Fibroblast of peridontal ligament (primary cell): Measurements from ENCODE around the gene SLC30A9.

Experiments
- DNase-seq: peaks from one replicate; pipeline ENCODE4 v3.0.0-alpha.2; 2010; ENCODE audit errors: extremely low read depth

Gene SLC30A9

DNA sequence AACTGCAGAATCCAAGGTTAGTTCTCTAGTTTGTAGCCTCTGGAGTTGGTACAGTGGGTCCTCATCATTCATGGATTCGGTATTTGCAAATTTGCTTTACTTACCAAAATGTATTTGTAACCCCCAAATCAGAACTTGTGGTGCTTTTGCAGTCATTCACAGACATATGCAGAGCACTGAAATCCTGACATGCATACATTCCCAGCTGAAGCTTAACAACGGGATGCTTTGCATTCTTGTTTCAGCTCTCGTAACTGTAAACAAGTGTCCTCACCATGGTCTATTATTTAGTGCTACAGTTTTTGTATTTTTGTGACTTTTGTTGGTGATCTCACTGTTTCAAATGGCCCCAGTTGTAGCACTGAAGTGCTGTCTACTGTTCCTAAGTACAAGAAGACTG lies 146.0 kb downstream of the SLC30A9 start:
- no peak for DNase-seq
